OCI-LY3 (cell line): ENCODE data around the gene TTC21A.

Experiments
- H2AFZ ChIP-seq: fragments of 200-600, 300-600 bp; shearing (Covaris generic); 2 replicates; pipeline ENCODE4 v1.6.0; 2014; ENCODE audit warnings: antibody characterized with exemption, low read depth, low read length
- H3K27ac ChIP-seq: fragments of 200-600, 300-600 bp; sonication (generic); 2 replicates; pipeline ENCODE4 v1.5.1; 2014; ENCODE audit warnings: mild to moderate bottlenecking, low read length, moderate library complexity, mixed read lengths
- H3K27me3 ChIP-seq: fragments of 200-600, 300-600 bp; sonication (generic); 2 replicates; pipeline ENCODE4 v1.6.1; 2014; ENCODE audit warnings: low read depth, low read length, mixed read lengths
- H3K36me3 ChIP-seq: fragments of 200-600, 300-600 bp; sonication (generic); replicated peaks from 2 replicates; pipeline ENCODE3; 2014; ENCODE audit warnings: low read depth, low read length, mixed read lengths
- H3K4me1 ChIP-seq: fragments of 300-600, 200-600 bp; sonication (generic); 2 replicates; pipeline ENCODE4 v1.6.1; 2014; ENCODE audit warnings: low read length, mixed read lengths
- H3K4me2 ChIP-seq: fragments of 200-600, 300-600 bp; sonication (generic); 2 replicates; pipeline ENCODE4 v1.6.1; 2014; ENCODE audit warnings: low read length, mixed read lengths
- H3K4me3 ChIP-seq: fragments of 300-600, 200-600 bp; sonication (generic); 2 replicates; pipeline ENCODE4 v1.5.1; 2014; ENCODE audit warnings: antibody characterized with exemption, mild to moderate bottlenecking, low read length, moderate library complexity
- H3K79me2 ChIP-seq: fragments of 300-600, 200-600 bp; shearing (Covaris generic); 2 replicates; pipeline ENCODE4 v1.6.1; 2014; ENCODE audit warnings: mild to moderate bottlenecking, low read length, mixed read lengths
- H3K9ac ChIP-seq: fragments of 300-600, 200-600 bp; shearing (Covaris generic); 2 replicates; pipeline ENCODE4 v1.6.0; 2014; ENCODE audit warnings: mild to moderate bottlenecking, low read length, moderate library complexity
- H3K9me3 ChIP-seq: fragments of 200-600, 300-600 bp; shearing (Covaris generic); 2 replicates; pipeline ENCODE4 v1.6.1; 2014; ENCODE audit warnings: low read length, mixed read lengths; ENCODE audit not compliant: insufficient read depth
- H4K20me1 ChIP-seq: fragments of 200-600, 300-600 bp; sonication (generic); 2 replicates; pipeline ENCODE4 v1.6.1; 2016; ENCODE audit warnings: low read length, mixed read lengths; ENCODE audit not compliant: insufficient read depth
- CTCF ChIP-seq: fragments of 200-600, 300-600 bp; sonication (generic); IDR thresholded peaks from 2 replicates; pipeline ENCODE4 v1.5.1; 2014; ENCODE audit warnings: antibody characterized with exemption, low read length, low read depth
- EZH2phosphoT487 ChIP-seq: fragments of 200-600 bp; shearing (Covaris generic); IDR thresholded peaks from 2 replicates; pipeline ENCODE4 v1.6.1; 2018; ENCODE audit warnings: antibody characterized with exemption, mixed run types, low read depth

Gene TTC21A

GRCh38 chr3:39112535-39112934 is 5.1 kb downstream of the TTC21A start:
- Histone ChIP-seq H3K27me3 (no peaks in the 10 kb centered on the region), H3K4me3 (no peak overlapping the region), H3K4me2 (no peak overlapping the region), H4K20me1 (no peaks in the 10 kb centered on the region), H3K4me1 (peaks cover 14% of the 10 kb centered on the region), H3K27ac (no peak overlapping the region), H2AFZ (no peak overlapping the region), H3K36me3 (no peaks in the 10 kb centered on the region), H3K79me2 (no peaks in the 10 kb centered on the region), H3K9me3 (no peaks in the 10 kb centered on the region), H3K9ac (no peak overlapping the region)
- TF ChIP-seq EZH2phosphoT487 (no peak), CTCF (no peak)

- Histone ChIP-seq H3K4me1 (peaks cover 17% of the 10 kb centered on the region), H2AFZ (no peak overlapping the region), H3K79me2 (no peaks in the 10 kb centered on the region), H3K36me3 (no peaks in the 10 kb centered on the region), H3K4me2 (no peak overlapping the region), H3K27me3 (no peaks in the 10 kb centered on the region), H3K27ac (no peak overlapping the region), H3K9ac (no peak overlapping the region), H3K4me3 (no peak overlapping the region), H4K20me1 (no peaks in the 10 kb centered on the region), H3K9me3 (no peaks in the 10 kb centered on the region)
- no peak for TF ChIP-seq EZH2phosphoT487
- TF ChIP-seq CTCF = no peak
These were observed 5.8 kb downstream of the TTC21A start for GRCh38 chr3:39113291-39113690.

GRCh38 chr3:39114456-39114855 is 7.0 kb downstream of the TTC21A start:
- no peak overlapping the region for H3K4me3 ChIP-seq
- no peaks in the 10 kb centered on the region for H3K36me3 ChIP-seq
- H2AFZ ChIP-seq = no peak overlapping the region
- H3K4me1 ChIP-seq = peaks cover 12% of the 10 kb centered on the region
- no peak overlapping the region for H3K4me2 ChIP-seq
- H3K9me3 ChIP-seq = no peaks in the 10 kb centered on the region
- H3K9ac ChIP-seq = no peak overlapping the region
- no peak for TF ChIP-seq EZH2phosphoT487
- TF ChIP-seq CTCF = no peak
- no peak overlapping the region for H3K27ac ChIP-seq
- H3K27me3 ChIP-seq = no peaks in the 10 kb centered on the region
- no peaks in the 10 kb centered on the region for H4K20me1 ChIP-seq
- no peaks in the 10 kb centered on the region for H3K79me2 ChIP-seq

- Histone ChIP-seq H3K79me2 (no peaks in the 10 kb centered on the region), H2AFZ (no peak overlapping the region), H4K20me1 (no peaks in the 10 kb centered on the region), H3K27ac (no peak overlapping the region), H3K4me2 (no peak overlapping the region), H3K36me3 (no peaks in the 10 kb centered on the region), H3K27me3 (no peaks in the 10 kb centered on the region), H3K4me1 (peaks cover 12% of the 10 kb centered on the region), H3K9me3 (no peaks in the 10 kb centered on the region), H3K4me3 (no peak overlapping the region), H3K9ac (no peak overlapping the region)
- TF ChIP-seq CTCF = no peak
- no peak for TF ChIP-seq EZH2phosphoT487
These were observed 8.4 kb downstream of the TTC21A start for GRCh38 chr3:39115870-39116269.
